ENCODE results near the gene ZNF385C.
A peak's percentile ranks its signal among the peaks of the same experiment; 100 is the strongest.
"Not testable (repeated sequence)": the region's sequence is repeated elsewhere in the genome, so short reads cannot be mapped to it uniquely, and the experiment has no call there.

ZNF385C gene

DNA sequence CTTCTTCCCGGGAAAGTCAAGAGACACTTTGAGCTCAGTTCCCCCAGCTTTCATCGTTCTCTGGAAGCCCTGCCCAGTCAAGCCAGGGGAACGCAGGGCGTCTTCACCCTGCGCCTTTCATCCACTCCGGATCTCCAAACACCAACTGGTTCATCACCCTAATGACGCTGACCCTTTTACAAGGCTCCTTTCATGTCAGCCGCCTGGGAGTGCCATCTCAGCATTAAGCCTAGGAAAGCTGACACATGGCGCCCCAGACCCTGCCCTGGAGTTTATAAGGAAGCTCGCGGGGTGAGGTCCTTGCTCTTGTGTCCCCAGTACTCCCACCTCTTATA, 80.4 kb downstream of the ZNF385C start:
- no peaks in the 10 kb centered on the region for H3K27me3 ChIP-seq (ENCODE audit: insufficient read depth, low read length)
- peak overlapping the region; percentile 91 for H3K4me3 ChIP-seq (ENCODE audit: low read length)
- peak overlapping the region; percentile 98; the same call in 1 of the 2 replicates for H3K9ac ChIP-seq (ENCODE audit: low read depth, low read length)
- H3K9me3 ChIP-seq (ENCODE audit: insufficient read depth, low read depth, low read length): no peaks in the 10 kb centered on the region
- H3K4me1 ChIP-seq (ENCODE audit: insufficient read depth, low read length): peaks cover 15% of the 10 kb centered on the region; the same call in 1 of the 2 replicates
- H3K36me3 ChIP-seq (ENCODE audit: insufficient read depth, low read depth, low read length): peaks cover 22% of the 10 kb centered on the region
- H3K27ac ChIP-seq (ENCODE audit: low read length): peak overlapping the region; percentile 96

DNA sequence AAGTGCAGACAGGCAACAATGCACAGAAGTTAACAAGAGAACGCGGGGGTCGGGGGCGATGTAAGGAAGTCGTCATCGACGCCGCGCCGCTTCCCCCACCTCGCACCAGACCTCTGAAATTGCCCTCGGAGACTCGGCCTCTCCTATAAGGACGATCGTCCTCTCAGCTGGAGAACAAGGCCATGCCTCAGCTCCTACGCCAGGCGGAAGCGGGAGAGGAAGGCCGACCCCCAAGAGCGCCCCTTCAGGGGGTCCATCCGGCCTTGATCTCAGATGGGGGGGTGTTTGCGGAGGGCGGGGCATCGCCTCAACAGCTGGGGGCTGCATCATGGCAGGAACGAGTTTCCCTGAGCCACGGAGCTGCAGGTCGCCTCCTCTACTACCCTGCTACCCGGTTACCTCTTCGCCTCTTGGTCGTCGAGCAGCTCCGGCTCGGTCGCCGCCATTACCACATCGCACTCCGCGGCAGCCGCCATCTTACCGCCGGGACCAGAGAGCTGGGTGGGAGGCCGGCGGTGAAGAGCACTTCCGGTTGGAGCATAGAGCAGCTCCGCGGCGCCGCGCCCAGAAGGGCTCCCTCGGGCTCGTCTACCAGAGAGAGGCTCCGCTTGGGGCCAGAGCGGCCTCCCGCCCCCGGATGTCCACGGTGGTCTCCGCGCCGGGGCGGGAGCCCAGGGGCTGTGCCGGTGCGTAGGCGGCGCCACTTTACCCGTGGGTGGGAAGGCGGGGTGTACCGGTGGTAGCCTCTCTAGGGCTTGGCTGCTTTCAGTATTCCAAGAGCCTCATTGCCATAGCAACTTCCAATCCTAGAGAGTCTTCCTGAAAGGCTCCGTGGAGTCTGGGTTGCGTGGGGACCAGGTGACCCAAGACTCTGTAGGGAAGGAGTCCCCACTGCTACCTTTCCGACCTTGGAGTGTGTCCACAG, 81.1 kb downstream of the ZNF385C start, which contains the start of gene DNAJC7:
DNAJC7 (minus strand) TSS at position 499 of the 925 bp plus-strand sequence; CDS start at position 476, 23 bp downstream.
- peaks cover 19% of the 10 kb centered on the region; the same call in 1 of the 2 replicates for H3K4me1 ChIP-seq (ENCODE audit: insufficient read depth, low read length)

DNA sequence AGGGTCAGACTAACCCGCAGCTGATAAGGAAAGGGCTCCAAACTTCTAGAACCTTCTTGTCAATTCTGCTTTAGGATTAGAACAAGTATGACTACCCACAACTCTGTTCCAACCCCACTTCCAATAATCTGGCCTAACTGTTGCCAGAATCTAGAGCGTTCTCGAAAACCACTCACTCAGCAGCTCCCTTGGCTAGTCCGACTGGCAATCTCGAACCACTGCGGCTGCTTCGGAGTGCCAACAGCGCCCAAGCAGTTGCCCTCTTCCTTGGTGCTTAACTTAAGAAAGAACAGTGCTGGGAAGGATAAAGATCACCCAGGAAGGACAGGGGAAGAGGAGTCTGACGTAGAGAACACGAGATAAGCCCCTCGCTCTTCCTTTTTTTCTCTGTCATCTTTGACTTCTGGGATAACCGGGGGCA, 81.9 kb downstream of the ZNF385C start:
- peak overlapping the region; percentile 96 for H3K27ac ChIP-seq (ENCODE audit: low read length)
- peaks cover 14% of the 10 kb centered on the region for H3K36me3 ChIP-seq (ENCODE audit: insufficient read depth, low read depth, low read length)
- peak overlapping the region; percentile 91 for H3K4me3 ChIP-seq (ENCODE audit: low read length)
- H3K27me3 ChIP-seq (ENCODE audit: insufficient read depth, low read length): no peaks in the 10 kb centered on the region
- peak overlapping the region; percentile 98 for H3K9ac ChIP-seq (ENCODE audit: low read depth, low read length)
- peaks cover 26% of the 10 kb centered on the region for H3K4me1 ChIP-seq (ENCODE audit: insufficient read depth, low read length)
- no peaks in the 10 kb centered on the region for H3K9me3 ChIP-seq (ENCODE audit: insufficient read depth, low read depth, low read length)

More for the DNA sequence above, 81.1 kb downstream of the ZNF385C start, which contains the start of gene DNAJC7:
- Histone ChIP-seq H3K27me3 (ENCODE audit: insufficient read depth, low read length) (no peaks in the 10 kb centered on the region), H3K36me3 (ENCODE audit: insufficient read depth, low read depth, low read length) (peaks cover 16% of the 10 kb centered on the region), H3K9me3 (ENCODE audit: insufficient read depth, low read depth, low read length) (no peaks in the 10 kb centered on the region), H3K9ac (ENCODE audit: low read depth, low read length) (peak within 1 kb of the TSS; percentile 98), H3K27ac (ENCODE audit: low read length) (peak within 1 kb of the TSS; percentile 96), H3K4me3 (ENCODE audit: low read length) (peak within 1 kb of the TSS; percentile 91)

DNA sequence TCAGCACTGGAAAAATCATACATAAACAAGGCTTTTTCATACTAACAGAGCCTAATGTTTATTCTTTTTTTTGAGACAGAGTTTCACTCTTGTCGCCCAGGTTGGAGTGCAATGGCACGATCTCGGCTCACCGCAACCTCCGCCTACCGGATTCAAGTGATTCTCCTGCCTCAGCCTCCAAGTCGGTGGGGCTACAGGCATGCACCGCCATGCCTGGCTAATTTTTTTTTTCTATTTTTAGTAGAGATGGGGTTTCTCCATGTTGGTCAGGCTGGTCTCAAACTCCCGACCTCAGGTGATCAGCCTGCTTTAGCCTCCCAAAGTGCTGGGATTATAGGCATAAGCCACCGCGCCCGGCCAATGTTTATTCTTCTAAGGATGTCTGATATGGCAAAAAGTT, 84.5 kb downstream of the ZNF385C start:
- Histone ChIP-seq H3K4me3 (ENCODE audit: low read length) (peak overlapping the region; percentile 17; the same call in 1 of the 2 replicates), H3K4me1 (ENCODE audit: insufficient read depth, low read length) (peaks cover 29% of the 10 kb centered on the region), H3K27ac (ENCODE audit: low read length) (peak overlapping the region; percentile 89), H3K9ac (ENCODE audit: low read depth, low read length) (peak overlapping the region; percentile 63; the same call in 1 of the 2 replicates), H3K36me3 (ENCODE audit: insufficient read depth, low read depth, low read length) (peaks cover 13% of the 10 kb centered on the region; the same call in 1 of the 2 replicates)
- H3K27me3 ChIP-seq (ENCODE audit: insufficient read depth, low read length); H3K9me3 ChIP-seq (ENCODE audit: insufficient read depth, low read depth, low read length): not testable (repeated sequence)

DNA sequence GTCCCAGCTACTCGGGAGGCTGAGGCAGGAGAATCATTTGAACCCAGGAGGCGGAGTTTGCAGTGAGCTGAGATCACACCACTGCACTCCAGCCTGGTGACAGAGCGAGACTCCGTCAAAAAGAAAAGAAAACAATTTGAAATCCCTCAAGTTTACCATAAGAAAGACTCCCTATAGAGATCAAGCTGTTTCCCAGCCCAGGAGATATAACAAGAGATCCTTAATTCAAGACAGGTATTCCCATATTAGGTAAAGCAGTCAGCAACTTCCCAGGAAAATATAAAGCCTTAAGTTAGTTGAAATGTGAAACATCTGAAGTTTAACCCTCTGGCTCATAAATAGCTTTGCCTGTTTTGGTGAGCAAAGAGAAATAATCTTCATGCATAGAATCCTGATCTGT, 85.9 kb downstream of the ZNF385C start:
- not testable (repeated sequence) for H3K9me3 ChIP-seq (ENCODE audit: insufficient read depth, low read depth, low read length); H3K27me3 ChIP-seq (ENCODE audit: insufficient read depth, low read length)
- Histone ChIP-seq H3K36me3 (ENCODE audit: insufficient read depth, low read depth, low read length) (peaks cover 13% of the 10 kb centered on the region; the same call in 1 of the 2 replicates), H3K4me1 (ENCODE audit: insufficient read depth, low read length) (peaks cover 29% of the 10 kb centered on the region), H3K4me3 (ENCODE audit: low read length) (peak overlapping the region; percentile 17; the same call in 1 of the 2 replicates), H3K27ac (ENCODE audit: low read length) (peak overlapping the region; percentile 89), H3K9ac (ENCODE audit: low read depth, low read length) (peak overlapping the region; percentile 63; the same call in 1 of the 2 replicates)

DNA sequence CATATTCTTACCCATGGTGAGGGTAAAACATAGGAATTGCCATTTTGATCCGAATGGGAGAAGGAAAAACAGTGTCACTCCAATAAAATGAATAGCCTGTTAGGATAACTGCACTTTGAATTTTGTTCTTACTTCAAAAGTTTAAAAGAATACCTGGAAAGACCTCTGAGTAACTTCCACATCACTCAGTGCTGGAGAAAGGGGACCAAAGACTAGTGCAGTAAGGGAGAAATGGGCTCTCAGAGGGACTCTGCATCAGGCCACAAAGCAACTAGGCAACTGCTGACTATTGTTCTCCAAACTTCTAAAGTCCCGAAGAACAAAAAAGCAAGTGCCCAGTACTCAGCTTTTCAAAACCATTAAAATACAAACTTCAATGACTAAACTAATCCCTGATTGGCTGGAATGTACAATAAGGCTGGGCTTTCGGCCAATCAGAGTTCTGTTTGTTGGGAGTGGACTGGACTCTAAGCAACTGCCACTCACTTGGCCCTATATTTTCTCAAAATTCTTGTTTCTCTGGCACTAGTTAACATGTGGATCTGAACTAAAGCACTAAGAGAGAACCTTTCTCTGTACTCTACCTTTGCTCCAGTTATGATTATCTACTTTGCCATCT, 87.3 kb downstream of the ZNF385C start:
- H3K27ac ChIP-seq (ENCODE audit: low read length): peak overlapping the region; percentile 93
- peaks cover 13% of the 10 kb centered on the region; the same call in 1 of the 2 replicates for H3K36me3 ChIP-seq (ENCODE audit: insufficient read depth, low read depth, low read length)
- peaks cover 27% of the 10 kb centered on the region for H3K4me1 ChIP-seq (ENCODE audit: insufficient read depth, low read length)
- H3K27me3 ChIP-seq (ENCODE audit: insufficient read depth, low read length): no peaks in the 10 kb centered on the region
- no peak overlapping the region for H3K4me3 ChIP-seq (ENCODE audit: low read length)
- peak overlapping the region; percentile 75; the same call in 1 of the 2 replicates for H3K9ac ChIP-seq (ENCODE audit: low read depth, low read length)
- H3K9me3 ChIP-seq (ENCODE audit: insufficient read depth, low read depth, low read length): no peaks in the 10 kb centered on the region

GRCh38 chr17:42010266-42010680, 88.0 kb downstream of the ZNF385C start:
- H3K4me1 ChIP-seq (ENCODE audit: insufficient read depth, low read length): peaks cover 24% of the 10 kb centered on the region
- peaks cover 11% of the 10 kb centered on the region; the same call in 1 of the 2 replicates for H3K36me3 ChIP-seq (ENCODE audit: insufficient read depth, low read depth, low read length)
- not testable (repeated sequence) for H3K27me3 ChIP-seq (ENCODE audit: insufficient read depth, low read length); H3K27ac ChIP-seq (ENCODE audit: low read length); H3K4me3 ChIP-seq (ENCODE audit: low read length); H3K9me3 ChIP-seq (ENCODE audit: insufficient read depth, low read depth, low read length); H3K9ac ChIP-seq (ENCODE audit: low read depth, low read length)

GRCh38 chr17:42009170-42009569, 89.1 kb downstream of the ZNF385C start:
- no peaks in the 10 kb centered on the region for H3K9me3 ChIP-seq (ENCODE audit: insufficient read depth, low read depth, low read length)
- peak overlapping the region; percentile 7; the same call in 1 of the 2 replicates for H3K9ac ChIP-seq (ENCODE audit: low read depth, low read length)
- H3K36me3 ChIP-seq (ENCODE audit: insufficient read depth, low read depth, low read length): peaks cover 15% of the 10 kb centered on the region
- no peaks in the 10 kb centered on the region for H3K27me3 ChIP-seq (ENCODE audit: insufficient read depth, low read length)
- H3K4me3 ChIP-seq (ENCODE audit: low read length): no peak overlapping the region
- peaks cover 24% of the 10 kb centered on the region for H3K4me1 ChIP-seq (ENCODE audit: insufficient read depth, low read length)
- peak overlapping the region; percentile 16 for H3K27ac ChIP-seq (ENCODE audit: low read length)

DNA sequence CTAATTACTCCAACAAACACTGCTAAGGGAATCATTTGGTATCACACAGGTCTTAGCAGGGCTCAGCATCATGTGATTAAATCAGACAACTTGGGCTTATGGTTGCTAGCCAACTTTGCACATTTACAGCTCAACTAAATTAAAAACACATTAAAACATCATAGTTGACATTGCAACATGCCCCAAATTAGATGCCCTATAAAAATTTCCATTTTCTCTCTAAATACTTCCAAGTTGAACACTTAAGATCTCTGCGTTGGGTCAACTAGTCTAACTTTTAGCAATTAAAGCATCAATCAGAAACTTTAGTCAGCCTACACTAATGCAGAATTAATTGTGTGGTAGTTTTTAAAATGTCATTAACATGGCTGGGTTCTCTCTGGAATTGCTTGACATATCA, 93.1 kb downstream of the ZNF385C start:
- Histone ChIP-seq H3K27ac (ENCODE audit: low read length) (no peak overlapping the region), H3K4me3 (ENCODE audit: low read length) (no peak overlapping the region), H3K9ac (ENCODE audit: low read depth, low read length) (no peak overlapping the region), H3K36me3 (ENCODE audit: insufficient read depth, low read depth, low read length) (peaks cover 42% of the 10 kb centered on the region), H3K9me3 (ENCODE audit: insufficient read depth, low read depth, low read length) (no peaks in the 10 kb centered on the region), H3K27me3 (ENCODE audit: insufficient read depth, low read length) (no peaks in the 10 kb centered on the region), H3K4me1 (ENCODE audit: insufficient read depth, low read length) (no peaks in the 10 kb centered on the region)

- Histone ChIP-seq H3K27ac (ENCODE audit: low read length) (no peak overlapping the region), H3K27me3 (ENCODE audit: insufficient read depth, low read length) (no peaks in the 10 kb centered on the region), H3K4me1 (ENCODE audit: insufficient read depth, low read length) (no peaks in the 10 kb centered on the region), H3K9ac (ENCODE audit: low read depth, low read length) (no peak overlapping the region), H3K9me3 (ENCODE audit: insufficient read depth, low read depth, low read length) (no peaks in the 10 kb centered on the region), H3K4me3 (ENCODE audit: low read length) (no peak overlapping the region), H3K36me3 (ENCODE audit: insufficient read depth, low read depth, low read length) (peaks cover 59% of the 10 kb centered on the region)
Measured at GRCh38 chr17:42002792-42003301, 95.4 kb downstream of the ZNF385C start.

DNA sequence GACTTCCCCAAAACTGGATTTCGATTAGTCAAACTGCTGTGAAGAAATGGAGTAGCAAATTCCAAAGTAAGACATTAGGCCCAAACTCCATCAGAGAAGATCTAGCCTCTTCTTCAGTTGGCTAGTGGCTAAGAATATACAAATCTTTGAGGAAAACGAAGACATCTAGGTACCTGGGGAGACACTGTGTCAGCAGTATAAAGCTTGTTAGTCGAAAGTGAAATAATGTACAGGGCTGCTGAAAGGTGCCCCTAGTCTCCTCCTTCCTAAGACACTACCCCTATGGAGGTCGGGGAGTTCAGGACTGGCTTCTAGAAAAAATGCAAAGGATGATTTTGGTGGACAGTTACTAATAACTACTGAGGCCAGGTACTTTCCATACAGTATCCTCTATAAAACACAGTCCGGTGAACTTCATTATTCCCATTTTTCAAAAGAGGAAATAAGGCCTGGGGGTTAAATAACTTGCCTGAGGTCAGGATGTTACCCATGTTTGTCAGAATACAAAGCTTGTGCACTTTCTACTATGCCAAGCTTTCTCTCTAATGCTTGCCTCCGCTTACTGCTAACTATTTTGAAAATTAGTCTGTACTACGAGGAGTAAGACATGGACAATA, 96.0 kb downstream of the ZNF385C start:
- no peaks in the 10 kb centered on the region for H3K4me1 ChIP-seq (ENCODE audit: insufficient read depth, low read length)
- no peak overlapping the region for H3K9ac ChIP-seq (ENCODE audit: low read depth, low read length)
- no peaks in the 10 kb centered on the region for H3K27me3 ChIP-seq (ENCODE audit: insufficient read depth, low read length)
- no peak overlapping the region for H3K27ac ChIP-seq (ENCODE audit: low read length)
- H3K36me3 ChIP-seq (ENCODE audit: insufficient read depth, low read depth, low read length): peaks cover 65% of the 10 kb centered on the region
- no peak overlapping the region for H3K4me3 ChIP-seq (ENCODE audit: low read length)
- no peaks in the 10 kb centered on the region for H3K9me3 ChIP-seq (ENCODE audit: insufficient read depth, low read depth, low read length)
